Activated CD8-positive, alpha-beta memory T cell treated with anti-CD3 and anti-CD28 coated beads, Interleukin-2, amount 50 U/mL, for 24 hours (primary cell): Measurements from ENCODE around the gene DMRT1.

Source experiments
- DNase-seq: peaks from one replicate; pipeline ENCODE4 v3.0.0-alpha.2; 2020; ENCODE audit errors: extremely low read depth

Gene DMRT1

DNA sequence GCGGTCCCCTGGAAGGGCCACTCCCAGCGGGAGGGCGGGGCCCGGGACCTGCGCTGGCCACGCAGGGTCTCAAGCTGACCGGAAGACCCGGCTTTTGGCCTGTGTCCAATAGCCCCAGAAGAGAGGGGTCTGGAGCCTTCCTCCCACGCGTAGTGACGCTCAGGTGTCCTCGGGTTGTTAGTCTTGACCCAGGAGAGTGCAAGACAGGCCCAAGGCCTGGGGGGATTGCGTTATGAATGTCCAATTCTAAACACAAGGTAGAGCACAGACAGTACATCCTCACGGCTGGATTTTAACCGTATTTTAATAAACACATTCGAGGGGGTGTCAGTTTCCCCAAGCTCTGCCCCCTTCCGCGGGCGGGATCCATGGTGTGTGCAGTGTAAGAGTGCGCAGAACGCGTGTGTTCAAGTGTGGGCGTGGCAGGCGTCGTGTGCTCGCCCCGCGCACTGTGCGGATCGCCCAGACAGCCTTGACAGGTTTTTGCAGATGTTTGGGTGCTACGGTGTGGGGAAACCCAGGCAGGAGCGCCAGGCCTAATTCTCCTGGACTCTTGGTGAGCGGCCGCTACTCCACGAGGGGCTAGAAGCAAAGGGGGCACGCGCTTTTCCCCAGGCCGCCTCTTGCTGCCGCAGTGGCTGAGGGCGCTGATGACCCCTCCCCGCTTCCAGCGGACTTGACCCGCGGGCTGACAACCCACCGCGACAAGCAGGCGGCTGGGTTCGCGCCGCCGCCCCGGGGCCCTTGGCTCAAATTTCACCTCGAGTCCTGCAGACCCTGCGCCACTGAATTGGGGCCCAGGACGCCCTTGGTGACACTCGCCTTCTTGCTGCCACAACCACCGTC is 128.9 kb downstream of the DMRT1 start:
- no peak for DNase-seq

- DNase-seq, result no peak
These were observed 130.5 kb downstream of the DMRT1 start for GRCh38 chr9:971901-972500.

DNA sequence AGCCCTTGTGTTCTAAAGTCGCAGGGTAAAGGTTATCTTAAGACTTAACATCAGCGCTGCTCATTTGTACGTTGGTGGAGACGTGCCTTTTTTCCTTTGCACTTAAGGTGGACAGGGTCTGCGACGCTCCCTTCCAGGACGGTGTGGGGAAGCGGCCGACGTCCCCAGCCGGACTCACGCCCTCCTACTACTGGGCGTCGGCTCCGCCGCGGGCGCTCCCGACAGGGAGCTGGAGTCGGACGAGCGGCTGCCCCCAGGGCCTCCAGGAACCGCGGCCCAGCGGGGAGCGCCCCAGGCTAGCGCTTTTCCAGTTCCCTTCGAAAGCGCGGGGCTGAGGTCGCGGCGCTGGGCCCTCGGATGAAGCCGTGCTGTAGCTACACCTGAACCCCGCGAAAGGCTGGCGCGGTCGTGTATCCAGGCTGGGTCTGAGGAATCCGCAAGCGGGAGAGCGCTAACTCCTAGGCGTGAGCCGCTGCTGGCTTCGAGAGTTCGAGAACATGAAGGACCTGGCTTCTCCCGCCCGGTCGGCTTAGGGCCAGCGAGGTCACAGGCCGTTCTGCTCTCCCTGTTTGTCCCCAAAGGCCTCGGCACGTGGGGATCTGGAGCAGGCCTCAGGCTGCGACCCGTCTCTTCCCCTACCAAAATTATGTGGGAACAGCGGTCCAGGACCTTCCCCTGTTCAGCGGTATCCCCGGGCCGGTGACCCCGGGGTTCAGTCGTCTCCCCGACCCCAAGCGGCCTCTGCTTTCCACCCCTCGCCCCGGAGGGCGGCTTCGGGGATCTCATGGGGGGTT is 131.2 kb downstream of the DMRT1 start:
- DNase-seq, result no peak

GRCh38 chr9:973295-973834 is 131.9 kb downstream of the DMRT1 start:
- no peak for DNase-seq

GRCh38 chr9:974031-974995 is 132.8 kb downstream of the DMRT1 start:
- DNase-seq, result no peak

GRCh38 chr9:974996-975739 is 133.7 kb downstream of the DMRT1 start:
- no peak for DNase-seq

GRCh38 chr9:975740-976257 is 134.3 kb downstream of the DMRT1 start:
- DNase-seq, result no peak

- no peak for DNase-seq
These were observed 134.9 kb downstream of the DMRT1 start, which contains the start of gene DMRT3 for GRCh38 chr9:976258-976942. Gene DMRT3, plus strand, starts transcription at chr9:976655. Its CDS starts 347 bp downstream, at chr9:977002.

- DNase-seq, result no peak
These were observed 135.7 kb downstream of the DMRT1 start for GRCh38 chr9:976943-977837.

GRCh38 chr9:977838-978830 is 136.6 kb downstream of the DMRT1 start:
- no peak for DNase-seq

DNA sequence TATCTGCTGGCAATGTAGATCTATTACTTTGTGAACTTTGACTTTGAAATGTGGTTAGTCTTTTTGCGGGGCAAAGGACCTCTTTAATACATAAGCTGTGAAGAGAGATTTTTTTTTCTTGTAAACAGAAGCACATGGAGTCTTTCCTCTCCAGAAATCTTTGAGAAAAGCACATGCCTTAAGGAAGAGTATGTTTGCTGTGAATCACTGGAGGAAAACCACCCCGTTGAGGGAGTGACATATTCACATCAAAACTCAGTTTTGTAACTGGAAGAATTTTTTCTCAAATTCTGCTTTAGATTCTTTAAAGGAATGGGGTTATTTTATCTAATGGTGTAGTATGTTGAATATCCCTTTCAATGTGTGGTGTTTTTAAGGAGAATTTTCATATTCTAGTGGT is 138.5 kb downstream of the DMRT1 start:
- no peak for DNase-seq

GRCh38 chr9:980640-981039 is 139.1 kb downstream of the DMRT1 start:
- no peak for DNase-seq

DNA sequence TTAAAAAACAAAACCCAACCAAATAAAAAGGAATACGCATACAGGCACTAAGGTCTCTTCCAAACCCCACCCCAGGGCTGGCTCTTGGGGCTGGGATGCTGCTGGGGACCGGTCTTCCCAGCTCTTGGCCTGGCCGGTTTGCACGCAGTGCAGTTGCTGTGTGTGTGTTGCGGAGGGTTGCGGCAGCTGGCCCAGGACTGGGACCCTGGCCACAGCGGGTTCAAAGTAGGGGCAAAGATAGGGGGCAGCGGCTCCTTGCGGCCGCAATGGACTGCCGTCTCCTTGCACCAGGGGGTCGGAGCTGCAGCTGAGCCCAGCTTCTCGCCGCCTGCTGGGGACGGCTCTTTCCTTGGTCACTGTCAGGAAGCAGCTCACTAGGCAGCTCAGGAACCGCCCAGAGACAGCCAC is 140.0 kb downstream of the DMRT1 start:
- no peak for DNase-seq

DNA sequence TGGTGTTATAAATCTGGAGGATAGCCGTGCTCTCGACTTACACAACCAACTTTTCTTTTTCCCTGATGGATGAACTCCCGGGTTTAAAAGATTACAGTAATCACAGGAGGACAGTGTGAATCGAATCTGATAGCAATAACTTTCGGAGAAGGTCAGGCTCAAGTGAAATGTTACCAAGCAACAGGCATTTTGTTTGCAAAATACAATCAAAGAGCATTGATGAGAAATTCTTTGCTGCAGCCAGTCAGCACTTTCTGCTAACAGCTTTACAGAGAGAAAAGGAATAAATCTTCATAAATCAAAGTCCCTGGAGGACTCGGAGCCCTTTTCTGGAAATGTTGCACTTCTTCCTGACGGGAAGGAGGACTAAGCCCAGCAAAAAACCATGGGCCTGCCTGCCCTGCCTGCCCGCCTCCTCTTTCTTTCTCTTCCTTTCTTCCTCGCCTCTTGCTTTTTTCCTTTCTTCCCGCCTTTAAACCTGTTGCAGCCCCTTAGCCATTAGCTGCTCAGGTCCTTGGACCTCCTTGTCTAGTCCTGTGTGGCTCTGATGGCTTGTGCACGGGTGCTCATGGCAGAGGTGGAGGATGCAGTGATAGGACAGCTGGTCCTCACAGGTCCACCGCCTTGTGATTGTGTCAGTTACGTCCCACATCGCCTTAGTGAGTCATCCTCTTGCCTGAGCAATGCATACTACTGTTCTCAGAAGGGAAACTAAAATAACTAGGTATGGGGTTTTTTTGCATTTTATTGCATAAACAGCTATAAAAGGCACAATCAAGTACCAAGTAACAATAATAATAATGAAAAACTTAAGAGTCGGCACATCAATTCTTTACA is 141.1 kb downstream of the DMRT1 start:
- no peak for DNase-seq

- no peak for DNase-seq
These were observed 152.5 kb downstream of the DMRT1 start for GRCh38 chr9:994005-994404.

GRCh38 chr9:995192-995591 is 153.7 kb downstream of the DMRT1 start:
- DNase-seq, result no peak
